Measurements from ENCODE around the gene RCBTB1. TPM values are rescaled to one million over a fixed set of nuclear protein-coding genes. Genes with fewer than 3 reads are reported as not detected.

Gene RCBTB1
- total RNA-seq, 1 donor from 2014 or later, result 22.8 TPM

DNA sequence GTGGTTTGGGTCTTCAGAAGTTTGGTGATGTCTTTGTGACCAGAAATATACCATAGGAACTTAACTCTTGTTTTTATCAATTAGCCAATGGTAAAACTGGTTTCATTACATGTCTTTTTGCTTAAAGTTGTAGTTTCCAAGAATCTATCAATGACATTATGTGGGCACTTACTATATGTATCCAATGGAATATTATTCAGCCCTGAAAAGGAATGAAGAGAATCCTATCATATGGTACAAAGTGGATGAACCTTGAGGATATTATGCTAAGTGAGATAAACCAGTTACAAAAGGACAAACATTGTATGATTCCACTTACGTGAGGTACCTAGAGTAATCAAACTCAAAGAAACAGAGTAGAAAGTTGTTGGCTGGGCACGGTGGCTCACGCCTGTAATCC lies 26.4 kb downstream of the RCBTB1 start:
- no peak for DNase-seq (ENCODE audit: low spot score)

DNA sequence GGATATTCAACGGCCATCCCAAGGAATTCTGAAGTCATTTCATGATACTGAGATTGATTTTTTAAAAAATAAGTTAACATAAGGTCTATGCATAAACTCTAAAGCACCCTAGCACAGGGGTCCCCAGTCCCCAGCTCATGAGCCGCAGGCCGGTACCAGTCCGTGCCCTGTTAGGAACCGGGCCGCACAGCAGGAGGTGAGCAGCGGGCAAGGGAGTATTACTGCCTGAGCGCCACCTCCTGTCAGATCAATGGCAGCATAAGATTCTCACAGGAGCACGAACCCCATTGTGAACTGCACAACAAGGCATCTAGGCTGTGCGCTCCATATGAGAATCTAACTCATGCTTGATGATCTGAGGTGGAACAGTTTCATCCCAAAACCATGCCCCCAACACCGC lies 31.0 kb downstream of the RCBTB1 start:
- DNase-seq (ENCODE audit: low spot score), result no peak

DNA sequence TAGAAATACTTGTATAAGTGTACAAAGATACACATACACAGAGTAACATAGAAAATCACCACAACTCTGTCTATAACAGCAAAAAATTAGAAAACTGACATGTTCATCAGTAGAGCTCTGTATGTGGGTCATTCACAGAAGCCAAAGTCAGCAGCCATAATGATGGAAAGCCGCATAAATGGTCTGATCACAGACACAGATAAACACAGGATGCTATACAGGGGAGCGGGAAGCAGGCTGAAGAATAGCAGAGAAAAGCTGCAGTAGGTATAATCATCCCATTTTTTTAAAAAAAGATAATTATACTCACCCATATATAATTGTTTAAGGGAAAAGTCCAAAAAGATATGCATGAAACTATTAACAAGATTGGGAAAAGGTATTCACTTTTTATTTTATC lies 31.5 kb downstream of the RCBTB1 start:
- no peak for DNase-seq (ENCODE audit: low spot score)

DNA sequence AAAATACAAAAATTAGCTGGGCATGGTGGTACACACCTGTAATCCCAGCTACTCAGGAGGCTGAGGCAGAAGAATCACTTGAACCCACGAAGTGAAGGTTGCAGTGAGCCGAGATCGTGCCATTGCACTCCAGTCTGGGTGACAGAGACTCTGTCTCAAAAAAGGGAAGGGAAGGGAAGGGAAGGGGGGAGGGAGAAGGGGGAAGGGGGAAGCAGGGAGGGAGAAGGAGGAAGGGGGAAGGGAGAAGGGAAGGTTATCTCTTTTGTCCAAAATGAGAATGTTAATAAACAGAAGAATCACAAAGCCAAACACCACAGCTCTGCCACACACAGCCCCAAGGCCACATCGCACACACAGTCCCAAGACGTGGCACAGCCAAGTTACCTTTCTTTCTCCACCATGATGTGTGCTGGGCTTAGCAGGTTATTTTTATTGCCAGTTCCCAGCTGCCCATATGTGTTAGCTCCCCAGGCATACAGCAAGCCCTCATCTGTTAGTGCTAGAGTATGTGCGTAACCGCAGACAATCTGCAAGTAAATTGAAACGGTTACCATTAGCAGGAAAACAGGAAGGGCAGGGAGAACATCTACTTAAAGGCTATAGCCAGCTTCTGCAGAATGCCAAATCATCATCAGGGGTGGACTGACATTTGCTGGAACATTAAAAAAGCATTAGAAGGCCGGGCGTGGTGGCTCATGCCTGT lies 34.3 kb downstream of the RCBTB1 start:
- no peak for DNase-seq (ENCODE audit: low spot score)

DNA sequence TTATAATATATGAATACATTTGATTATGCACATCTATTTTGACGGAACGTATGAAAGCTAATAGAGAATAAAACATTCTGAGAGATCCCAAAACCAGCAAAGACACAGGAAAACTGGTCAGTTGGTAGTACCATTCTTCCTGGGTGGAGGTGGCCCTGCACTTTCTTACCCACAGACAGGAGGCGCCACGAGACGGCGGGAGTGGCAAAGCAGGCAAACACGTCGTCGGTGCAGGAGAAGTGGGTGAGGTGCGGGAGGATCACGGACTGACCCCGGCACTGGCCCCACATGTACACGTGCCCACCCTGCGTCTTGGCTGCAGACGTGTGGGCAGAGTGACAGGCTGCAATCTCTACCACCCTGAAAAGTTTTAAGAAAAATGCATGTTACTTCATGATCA lies 36.1 kb downstream of the RCBTB1 start:
- no peak for DNase-seq (ENCODE audit: low spot score)

DNA sequence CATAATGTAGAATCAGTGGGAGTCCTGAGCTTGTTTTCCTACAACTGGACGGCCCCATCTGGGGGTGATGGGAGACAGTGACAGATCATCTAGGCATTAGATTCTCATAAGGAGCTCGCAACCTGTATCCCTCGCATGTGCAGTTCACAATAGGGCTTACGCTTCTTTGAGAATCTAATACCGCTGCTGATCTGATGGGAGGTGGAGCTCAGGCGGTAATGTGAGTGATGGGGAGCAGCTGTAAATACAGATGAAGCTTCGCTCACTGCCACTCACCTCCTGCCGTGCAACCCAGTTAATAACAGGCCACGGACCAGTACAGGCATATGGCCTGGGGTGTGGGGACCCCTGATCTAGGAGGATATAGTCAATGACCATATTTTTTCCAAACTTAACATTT lies 38.8 kb downstream of the RCBTB1 start:
- DNase-seq (ENCODE audit: low spot score), result no peak

DNA sequence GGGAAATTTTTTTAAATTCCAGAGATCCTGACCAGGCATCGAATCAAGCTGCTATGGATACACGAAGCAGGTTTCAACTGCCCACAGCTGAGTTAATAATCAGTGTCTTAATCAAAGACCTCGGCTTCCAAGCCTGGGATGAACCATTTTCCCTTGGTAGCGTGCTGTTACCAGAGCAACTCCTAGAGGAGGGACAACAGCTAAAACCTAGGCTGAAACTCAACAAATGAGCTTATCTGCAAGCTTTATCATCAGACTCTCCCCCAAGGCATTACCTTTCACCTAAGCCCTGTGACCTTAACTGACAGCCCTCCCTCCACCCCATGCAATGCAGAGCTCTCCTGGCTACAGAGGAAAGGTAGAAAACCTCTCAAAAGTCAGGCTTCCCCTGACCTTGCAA lies 39.7 kb downstream of the RCBTB1 start:
- DNase-seq (ENCODE audit: low spot score), result no peak

DNA sequence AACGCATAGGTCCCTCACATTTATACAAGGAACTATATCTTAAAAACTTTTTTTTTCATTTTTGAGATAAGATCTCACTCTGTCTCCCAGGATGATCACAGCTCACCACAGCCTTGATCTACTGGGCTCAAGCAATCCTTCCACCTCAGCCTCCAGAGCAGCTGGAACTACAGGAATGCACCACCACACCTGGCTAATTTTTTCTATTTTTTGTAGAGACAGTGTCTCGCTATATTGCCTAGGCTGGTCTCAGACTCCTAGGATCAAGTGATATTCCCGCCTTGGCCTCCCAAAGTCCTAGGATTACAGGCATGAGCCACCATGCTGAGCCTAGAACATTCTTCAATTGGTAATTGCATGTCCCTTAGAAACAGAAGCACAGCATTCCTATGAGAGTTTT lies 41.7 kb downstream of the RCBTB1 start:
- DNase-seq (ENCODE audit: low spot score), result no peak

DNA sequence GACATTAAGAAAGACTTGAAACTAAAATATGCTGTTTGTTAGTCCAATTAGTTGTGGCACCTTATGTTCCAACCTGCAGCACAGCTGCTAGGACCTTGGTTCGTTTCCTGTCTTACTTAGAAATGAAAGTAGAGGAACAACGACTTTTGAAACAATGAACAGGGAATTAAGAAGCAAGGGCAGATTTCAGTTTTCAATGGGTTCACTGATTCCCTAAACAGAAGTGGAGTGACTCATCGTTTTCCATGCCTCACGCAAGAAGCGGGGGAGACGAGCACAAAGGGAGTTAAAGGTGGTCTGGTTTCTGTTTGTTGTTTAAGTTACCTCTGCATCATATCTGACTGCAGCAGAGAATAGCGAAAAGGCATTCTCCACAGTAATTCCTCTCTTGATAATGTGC lies 44.8 kb downstream of the RCBTB1 start:
- no peak for DNase-seq (ENCODE audit: low spot score)

DNA sequence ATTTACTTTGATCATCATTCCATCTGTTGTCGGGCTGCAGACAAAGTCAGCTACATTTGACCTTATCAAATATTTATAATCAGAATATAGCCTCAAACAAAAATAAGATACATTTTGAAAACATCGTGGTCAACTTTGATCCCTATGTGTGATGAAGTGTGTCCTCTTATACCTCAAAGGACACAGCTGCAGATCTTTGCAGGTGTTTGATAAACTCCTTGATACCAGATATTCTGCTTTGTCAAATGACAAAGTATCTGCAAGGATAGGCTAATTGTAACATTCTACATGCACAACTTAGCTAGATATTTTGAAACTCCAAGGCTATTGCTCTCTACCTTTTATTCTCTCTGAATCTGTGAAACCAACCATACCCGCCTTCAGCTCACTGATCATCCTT lies 45.6 kb downstream of the RCBTB1 start:
- no peak for DNase-seq (ENCODE audit: low spot score)

DNA sequence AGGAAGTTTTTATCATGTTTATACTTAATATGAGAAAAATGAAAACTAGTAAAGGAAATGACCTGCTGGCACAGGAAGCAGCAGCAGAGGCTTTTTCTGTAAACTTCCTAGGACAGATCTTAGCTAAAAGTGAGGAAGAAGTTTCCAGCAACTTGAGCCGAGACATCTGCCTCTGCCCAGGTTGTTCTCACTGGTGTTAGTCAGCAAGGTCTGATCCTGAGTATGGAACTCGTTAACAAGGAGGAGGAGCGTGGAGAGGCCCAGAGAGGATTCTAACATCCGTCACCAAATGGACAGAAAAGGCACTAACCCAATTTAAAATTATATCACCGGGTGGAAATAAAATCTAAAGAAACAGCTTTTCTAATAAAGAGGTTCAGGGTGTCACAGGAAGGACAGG lies 46.0 kb downstream of the RCBTB1 start:
- DNase-seq (ENCODE audit: low spot score), result no peak

DNA sequence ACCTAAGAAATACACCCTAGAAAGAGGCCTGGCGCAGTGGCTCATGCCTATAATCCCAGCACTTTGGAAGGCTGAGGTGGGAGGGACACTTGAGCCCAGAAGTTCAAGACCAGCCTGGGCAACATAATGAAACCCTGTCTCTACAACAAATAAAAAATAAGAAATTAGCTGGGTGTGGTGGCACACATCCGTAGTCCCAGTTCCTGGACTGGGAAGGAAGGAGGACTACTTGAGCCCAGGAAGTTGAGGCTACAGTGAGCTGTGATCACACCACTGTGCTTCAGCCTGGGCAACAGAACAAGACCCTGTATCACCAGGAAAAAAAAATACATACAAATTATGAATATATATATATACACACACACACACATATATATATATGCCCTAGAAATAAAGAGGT lies 47.0 kb downstream of the RCBTB1 start:
- no peak for DNase-seq (ENCODE audit: low spot score)

DNA sequence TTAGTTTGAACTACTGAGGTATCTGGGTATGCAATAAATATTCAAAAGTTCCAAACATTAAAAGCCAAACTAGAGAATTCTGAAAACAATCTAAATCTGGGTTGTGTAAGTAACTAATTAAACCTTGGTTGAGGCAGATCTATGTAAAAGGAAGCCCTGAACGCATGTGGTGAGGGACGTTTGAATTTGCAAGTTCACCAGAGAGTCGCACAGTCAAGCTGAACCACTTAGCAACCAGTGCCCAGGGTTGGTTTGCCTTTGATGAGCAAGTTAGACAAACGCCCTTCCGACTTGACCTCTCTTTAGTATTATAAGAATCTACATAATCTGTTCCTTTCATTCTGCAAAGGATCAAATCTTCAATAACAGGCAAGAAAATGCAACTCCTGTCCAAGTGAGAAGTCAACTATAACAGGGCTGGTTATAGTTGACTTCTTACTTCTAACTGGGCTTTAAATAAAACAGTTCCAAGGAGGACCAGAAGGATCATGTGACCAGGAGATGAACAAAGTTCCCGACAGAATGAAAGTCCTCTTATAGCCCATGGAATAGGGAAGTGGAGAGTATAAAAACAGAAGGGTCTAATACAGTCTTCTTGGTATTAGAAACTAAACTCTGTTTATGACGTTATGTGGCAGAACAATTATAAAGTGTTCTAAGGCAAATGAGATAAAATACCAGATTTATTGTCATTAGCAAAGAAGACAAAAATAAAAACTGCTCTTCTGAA lies 49.0 kb downstream of the RCBTB1 start:
- no peak for DNase-seq (ENCODE audit: low spot score)

DNA sequence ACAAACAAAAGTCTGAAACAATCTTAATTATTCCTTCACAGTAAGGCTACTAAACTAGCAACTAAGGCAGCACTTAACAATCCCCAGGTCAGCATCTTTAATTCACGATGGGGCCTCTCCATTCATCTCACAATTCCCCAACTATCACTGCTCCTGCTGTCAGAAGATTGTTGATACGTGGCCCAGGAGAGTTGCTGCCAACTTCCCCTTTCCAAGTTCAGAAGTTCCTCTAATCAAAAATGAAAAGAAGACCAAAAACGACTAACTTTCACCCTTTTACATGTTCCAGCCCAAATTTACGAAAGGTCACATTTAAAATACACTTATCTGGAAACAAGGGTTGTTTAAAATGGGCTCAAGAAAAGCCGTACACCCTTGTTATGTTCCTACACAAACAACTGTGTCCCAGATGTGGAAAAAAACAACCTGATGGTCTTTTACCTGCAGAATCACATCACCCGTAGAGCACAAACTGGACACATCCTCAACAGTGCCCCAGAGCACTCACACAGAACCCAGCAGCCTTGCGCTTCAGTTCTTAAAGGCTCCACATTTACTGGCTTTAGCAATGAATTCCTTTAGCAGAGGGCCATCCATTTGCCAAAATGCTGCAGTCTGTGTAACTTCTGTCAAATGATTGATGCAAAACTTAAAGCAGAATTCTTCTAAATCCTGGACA lies 51.6 kb downstream of the RCBTB1 start:
- DNase-seq (ENCODE audit: low spot score), result no peak

DNA sequence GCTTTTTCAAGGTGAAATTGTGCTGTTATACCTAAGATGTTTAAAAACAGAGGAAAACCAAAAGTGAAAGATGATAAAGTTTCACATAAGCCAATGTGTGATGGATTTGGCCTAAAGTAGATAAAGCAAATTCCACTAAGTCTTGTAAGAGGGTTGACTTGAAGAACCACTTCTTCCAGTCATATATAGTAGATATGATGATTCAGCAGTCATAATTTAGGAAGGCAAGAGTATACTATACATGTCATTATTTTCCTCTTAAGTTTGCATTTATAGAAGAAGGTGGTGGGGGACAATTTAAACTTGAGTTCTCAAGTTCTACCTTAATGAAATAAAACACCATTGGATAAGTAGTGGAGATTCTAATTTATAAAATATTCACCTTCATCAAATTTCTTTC lies 52.3 kb downstream of the RCBTB1 start:
- no peak for DNase-seq (ENCODE audit: low spot score)

DNA sequence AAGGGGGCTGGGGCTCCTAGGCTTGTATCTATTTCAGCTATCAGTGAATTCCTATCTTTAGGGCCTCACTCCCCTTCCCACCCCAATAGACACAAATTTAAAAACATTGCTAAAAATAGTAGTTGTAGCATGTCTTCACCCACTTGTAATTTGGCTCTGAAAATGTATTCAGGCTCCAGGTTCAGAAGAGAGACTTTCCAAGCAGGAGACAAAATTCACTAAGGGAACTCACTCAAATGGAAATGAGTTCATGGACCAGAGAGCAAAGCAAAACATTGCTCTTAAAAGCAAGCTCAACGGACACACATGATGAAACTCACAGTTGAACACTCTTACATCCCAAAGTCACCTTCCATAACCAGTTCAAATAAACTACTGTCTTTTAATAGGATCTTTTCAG lies 52.8 kb downstream of the RCBTB1 start:
- no peak for DNase-seq (ENCODE audit: low spot score)

DNA sequence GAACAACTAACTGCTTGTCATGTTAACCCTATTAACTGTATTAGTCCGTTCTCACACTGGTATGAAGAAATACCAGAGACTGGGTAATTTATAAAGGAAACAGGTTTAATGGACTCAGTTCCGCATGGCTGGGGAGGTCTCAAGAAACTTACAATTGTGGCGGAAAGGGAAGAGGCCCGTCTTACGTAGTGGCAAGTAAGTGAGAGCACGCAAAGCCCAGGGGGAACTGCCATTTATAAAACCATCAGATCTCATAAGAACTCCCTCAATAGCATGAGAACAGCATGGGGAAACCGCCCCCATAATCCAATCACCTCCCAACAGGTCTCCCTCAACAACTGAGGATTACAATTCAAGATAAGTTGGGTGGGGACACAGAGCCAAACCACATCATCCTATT lies 54.9 kb downstream of the RCBTB1 start:
- no peak for DNase-seq (ENCODE audit: low spot score)

DNA sequence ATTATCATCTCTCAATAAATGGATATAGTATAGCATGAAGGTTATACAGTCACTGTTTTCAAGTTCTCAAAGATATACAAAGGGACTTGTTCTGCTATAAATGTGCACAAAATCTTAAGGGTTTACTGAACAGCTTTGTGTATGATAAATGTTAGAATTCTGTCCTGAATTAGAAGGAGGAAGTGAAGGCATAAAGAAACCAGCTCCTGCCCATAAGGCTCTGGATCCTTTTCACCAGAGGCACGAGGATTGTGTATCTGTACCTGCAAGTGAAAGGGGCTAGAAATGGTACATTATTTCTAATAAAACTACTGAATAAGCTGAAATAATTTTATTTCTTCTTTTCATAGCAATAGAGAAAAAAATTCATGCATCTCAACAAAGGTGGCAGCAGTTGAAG lies 57.2 kb downstream of the RCBTB1 start:
- DNase-seq (ENCODE audit: low spot score), result no peak

DNA sequence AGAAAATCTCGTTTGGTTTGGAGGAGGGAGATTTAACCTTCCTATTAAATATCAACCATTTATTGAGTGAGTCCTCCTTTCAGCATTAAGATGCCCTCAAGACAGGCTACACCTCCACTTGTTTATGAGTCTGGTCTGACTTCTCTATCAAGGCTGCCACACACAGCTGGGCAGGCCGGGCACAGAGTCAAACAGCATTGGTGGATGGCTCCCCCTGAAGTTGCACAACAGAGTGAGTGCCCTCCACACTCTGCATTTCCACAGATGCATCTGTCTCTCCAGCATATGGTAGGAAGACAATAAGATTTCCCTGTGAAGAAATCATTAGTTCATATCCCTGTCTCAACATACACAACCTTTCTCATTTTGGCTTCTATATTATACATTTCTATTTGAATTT lies 58.2 kb downstream of the RCBTB1 start:
- no peak for DNase-seq (ENCODE audit: low spot score)

DNA sequence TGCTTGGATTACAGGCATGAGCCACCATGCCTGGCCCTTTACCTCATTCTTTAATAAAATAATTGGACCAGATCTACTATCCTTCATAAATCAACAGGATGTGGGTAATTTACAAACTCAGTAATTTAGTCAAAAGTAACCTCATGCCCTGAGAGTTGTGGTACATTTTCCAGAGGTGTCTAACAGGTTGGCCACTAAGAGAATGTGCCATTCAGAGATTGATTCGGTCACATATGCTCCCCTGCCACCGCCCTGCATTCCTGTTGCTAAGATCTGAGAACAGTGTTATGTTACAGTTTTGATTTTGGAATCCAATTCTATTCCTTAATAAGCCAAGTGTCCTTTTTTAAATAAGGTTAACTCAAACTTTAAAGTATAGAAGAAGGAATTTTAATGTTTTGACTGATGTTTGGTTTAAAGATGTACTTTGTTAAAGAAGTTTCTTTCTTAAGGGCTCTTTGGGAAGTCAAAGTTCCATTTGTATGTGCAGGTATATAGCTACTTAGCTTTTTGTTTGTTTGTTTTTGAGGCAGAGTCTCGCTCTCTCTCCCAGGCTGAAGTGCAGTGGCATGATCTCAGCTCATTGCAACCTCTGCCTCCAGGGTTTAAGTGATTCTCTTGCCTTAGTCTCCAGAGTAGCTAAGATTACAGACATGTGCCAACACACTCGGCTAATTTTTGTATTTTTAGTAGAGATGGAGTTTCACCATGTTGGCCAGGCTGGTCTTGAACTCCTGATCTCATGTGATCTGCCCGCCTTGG lies 60.4 kb downstream of the RCBTB1 start:
- DNase-seq (ENCODE audit: low spot score), result no peak

DNA sequence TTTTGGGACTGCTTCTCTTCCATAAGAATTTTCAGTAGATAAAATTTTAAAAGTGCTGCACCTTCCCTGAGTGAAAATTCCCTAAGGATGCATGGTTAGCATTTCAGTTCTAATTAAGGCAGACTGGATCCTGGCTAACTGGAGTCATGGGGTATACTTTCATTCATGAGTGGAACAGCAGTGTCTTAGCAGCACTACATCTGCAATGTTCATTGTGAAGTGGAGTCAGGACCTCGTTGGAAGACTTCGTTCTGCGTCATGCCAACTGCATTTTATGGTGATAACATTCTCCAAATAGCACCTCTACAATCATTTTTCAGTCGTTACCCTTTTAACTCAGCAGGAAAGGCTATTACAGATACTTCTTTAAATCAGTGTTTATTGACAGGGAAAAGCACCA lies 64.1 kb downstream of the RCBTB1 start:
- DNase-seq (ENCODE audit: low spot score), result no peak

DNA sequence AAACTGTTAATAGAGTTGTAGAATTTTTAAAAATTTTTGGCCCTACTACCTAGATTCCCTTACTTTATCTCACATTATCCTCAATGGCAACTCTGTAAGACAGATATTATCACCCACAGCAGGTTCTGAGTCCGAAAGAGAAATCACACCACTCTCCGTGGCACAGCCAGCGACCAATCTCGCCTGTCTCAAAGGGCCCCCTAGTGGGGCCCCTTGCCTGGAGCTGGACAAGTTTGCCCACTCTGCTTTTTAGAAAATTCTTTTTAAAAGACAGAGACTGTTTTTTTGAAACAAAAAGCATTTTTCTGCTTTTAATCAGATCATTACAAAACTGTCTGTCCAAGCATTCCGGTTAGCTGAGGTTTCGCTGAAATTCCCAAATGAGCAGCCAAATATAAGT lies 67.9 kb downstream of the RCBTB1 start:
- DNase-seq (ENCODE audit: low spot score), result no peak
